ENCODE measurements around the gene TMEM167A. TPM values are rescaled to one million over a fixed set of nuclear protein-coding genes. Genes with fewer than 3 reads are reported as not detected.

TMEM167A gene
- total and polyA plus RNA-seq, 2 of the 8 experiments (the other 6 are each of a cell fraction or from before 2014, with no cell fraction given), result 50.6 to 178 TPM

GRCh38 chr5:83095163-83095956 is 18.2 kb upstream of the TMEM167A start (continued):
- TF ChIP-seq CTCF (IDR thresholded peaks at IDR 0.05; ENCODE audit: control extremely low read depth in 1 of 3, insufficient read depth in 1 of 3, low read depth in 1 of 3, low read length in 3 of 3) (no peak), ATF2 (IDR thresholded peaks at IDR 0.05; ENCODE audit: low read length) (no peak), PHF8 (conservative IDR thresholded peaks at IDR 0.05; ENCODE audit: low read depth, low read length) (no peak), ATF3 (IDR thresholded peaks at IDR 0.05; ENCODE audit: insufficient read depth, low read depth, low read length) (no peak), KDM4A (IDR thresholded peaks at IDR 0.05; ENCODE audit: low read depth, low read length, severe bottlenecking) (no peak)

All from H1 (cell line).